GM19372 (cell line): ENCODE data around the gene COX19.

Experiments used
- ATAC-seq: cut with Tn5 transposase; IDR thresholded peaks from one replicate; pipeline ENCODE4 v1.9.1; 2021; ENCODE audit warnings: mild to moderate bottlenecking, low read depth, moderate library complexity; ENCODE audit not compliant: unreplicated experiment

Gene COX19

DNA sequence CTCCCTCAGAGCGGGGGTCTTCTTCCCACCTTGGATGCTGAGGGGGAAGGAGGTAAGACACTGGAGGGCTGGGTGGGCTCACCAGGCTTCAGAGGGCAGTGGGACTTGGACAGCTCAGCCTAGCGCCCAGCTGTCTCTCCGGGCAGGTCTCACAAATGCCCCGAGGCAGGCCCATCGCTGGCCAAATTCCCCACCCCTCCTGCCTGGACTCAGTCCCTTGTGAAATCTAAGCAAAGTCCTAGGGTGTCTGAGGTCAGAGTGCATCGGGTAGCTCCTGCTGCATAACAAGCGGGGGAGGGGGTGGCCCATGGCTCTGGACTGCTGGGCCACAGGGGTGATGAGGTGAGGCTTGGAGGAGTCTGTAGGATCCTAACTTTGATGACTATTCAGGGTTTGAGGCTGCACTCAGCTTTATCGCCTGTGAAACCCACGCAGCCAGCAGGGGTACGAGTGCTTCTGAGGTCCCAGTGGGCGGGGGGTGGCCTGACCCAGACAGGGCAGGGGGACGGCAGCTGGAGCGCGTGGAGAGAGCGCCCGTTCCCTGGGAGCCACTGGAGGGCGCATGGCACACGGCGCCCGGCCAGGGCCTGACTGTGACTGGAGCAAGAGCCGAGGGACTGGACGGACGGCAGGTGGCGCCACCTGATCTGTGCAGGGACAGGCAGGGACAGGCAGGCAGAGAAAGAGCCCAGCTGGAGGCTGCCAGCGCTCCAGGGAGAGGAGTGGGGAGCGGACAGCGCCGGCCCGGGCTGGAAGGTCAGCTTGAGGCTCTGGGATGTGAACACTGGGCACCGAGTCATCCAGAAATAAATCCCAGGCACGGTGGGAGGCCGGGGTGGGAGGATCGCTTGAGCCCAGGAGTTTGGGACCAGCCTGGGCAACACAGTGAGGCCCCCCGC is 17.6 kb upstream of the COX19 start:
- peak; percentile 89 for ATAC-seq

DNA sequence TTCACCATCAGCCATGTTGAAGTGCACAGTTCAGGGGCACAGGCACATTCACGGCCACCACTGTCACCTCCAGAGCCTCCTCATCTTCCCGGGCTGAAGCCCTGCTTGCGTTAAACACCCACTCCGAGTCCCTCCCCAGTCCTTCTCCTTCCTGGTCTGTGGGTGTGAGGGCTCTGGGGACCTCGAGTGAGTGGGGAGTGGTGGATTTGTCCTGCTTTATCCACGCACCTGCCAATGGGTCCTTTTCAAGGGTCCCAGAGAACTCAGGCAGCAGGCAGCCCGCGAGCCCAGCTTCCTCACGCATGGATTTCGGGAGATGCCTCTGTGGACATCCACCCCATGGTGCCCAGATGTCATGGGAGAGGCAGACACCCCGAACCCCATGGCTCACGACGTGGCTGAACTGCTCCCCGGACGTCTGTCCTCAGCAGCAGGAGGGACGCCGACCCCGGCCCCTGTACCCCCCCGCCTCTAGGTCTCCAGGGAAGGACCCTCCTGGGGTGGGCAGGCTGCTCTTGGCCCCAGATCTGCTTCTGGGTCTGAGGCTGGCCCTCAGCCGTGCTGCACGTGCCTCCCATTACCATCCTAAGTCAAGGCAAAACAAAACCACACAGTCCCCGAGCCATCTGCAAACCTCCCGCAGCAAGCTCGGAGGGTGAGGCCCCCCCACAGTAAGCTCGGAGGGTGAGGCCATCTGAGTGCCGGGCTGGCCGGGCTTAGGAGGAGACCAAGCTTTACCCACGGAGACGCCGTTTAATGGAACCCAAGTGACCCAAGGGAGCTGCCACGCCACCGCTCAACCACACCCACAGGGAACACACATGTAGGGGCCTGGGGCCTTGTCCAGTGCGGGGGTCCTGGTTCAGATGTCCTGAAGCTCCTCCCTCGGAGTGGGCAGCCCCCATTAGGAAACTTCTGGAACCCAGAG is 16.6 kb upstream of the COX19 start:
- ATAC-seq: no peak

DNA sequence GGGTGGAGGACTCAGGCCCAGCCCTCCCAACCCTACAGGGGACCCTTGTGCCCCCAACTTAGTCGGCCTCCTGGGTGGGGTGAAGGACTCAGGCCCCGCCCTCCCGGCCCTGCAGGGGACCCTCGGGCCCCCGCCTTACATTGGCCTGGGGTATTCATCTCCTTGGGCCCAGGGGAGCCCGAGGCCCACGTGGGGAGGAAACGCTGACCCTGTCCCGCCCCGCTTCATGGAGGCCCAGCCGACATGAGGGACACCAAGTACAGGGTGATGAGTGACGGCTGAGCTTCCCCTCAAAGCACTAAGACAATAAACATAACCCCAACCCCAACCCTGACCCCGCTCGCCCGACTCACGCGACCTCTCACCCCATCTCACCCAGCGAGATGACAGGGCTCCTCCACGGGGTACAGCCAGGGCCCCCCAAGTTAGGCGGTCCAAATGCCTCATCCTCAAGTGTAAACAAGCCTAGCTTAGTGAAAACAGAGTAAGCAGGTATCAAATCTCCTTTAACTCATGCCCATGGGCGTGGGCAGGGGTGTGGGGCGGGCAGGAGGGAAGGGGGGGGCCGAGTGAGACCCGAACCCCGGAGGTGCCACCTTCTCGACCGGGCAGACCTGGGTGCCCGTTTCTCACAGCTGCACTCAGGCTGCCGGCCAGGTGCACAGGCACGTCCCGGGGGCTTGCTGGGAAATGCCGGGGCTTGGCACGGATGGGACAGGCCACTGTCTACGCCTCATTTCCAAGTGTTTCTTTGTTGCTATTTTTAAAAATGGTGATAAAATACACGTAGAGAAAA is 15.8 kb upstream of the COX19 start:
- no peak for ATAC-seq

DNA sequence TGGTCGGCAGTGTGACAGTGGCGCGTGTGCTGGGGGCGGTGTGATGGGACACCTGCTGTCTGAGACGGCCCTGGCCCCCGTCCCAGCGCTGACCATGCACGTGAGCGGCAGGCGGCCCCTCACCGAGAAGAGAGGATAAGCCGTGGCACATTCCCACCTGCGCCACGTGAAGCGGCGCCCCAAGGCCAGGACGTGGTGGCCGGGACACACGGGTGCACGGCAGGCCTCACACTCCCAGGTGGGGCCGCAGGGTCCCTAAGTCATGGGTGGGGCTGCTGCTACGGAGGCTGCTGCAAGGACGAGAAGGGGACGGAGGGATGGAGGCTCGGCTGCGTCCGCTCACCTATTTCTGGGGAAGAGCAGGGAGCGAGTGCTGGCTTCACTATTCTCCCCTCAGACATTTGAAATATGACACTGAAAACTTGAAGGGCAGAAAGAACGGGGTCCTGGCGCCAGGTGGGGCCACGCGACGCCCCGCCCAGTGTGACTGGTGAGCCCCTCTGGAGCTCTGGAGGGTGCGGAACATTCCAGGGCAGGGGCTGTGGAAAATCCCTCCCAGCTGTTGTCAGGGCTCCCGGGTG is 15.1 kb upstream of the COX19 start:
- no peak for ATAC-seq

DNA sequence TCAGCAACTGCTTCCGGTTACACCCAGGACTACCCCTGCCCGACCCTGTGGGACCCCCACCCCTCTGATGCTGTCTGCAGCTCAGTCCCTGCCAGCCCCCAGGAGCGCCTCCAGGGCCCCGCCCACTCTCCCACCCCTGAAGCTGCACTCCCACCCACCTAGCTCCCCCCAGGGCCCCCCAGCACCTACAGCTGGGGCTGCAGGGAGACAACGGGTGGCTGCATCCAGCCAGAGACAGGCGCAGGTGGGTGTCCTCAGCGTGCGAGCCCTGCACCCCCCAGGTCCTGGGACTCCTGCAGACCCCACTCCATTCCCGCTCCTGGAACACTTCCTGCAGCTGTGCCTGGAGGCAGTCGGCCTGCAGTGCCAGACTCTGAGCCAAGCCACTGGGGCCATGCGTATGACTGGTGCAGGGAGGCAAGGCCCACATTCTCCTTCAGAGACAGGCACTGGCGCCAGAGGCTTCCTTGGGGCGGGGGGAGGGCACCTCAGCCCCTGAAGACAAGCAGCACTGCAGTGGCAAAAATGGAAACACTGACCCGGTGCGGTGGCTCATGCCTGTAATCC is 13.7 kb upstream of the COX19 start:
- no peak for ATAC-seq

DNA sequence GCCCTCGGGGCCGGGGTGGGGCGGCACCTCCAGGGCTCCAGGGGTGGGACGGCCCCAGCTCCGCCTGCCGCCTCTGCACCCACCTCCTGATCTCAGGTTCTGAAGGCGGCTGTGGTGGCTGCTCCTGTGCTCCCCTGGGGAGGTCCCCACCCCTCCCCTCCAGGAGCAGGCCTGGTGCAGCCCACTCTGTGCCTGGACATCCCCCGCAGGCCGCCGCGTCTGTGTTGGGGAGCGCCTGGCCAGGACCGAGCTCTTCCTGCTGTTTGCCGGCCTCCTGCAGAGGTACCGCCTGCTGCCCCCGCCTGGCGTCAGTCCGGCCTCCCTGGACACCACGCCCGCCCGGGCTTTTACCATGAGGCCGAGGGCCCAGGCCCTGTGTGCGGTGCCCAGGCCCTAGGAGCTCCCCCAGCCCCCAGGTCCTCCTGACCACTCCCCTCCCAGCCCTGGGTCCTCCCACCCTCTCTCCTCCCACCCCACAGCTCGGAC is 13.1 kb upstream of the COX19 start:
- no peak for ATAC-seq

DNA sequence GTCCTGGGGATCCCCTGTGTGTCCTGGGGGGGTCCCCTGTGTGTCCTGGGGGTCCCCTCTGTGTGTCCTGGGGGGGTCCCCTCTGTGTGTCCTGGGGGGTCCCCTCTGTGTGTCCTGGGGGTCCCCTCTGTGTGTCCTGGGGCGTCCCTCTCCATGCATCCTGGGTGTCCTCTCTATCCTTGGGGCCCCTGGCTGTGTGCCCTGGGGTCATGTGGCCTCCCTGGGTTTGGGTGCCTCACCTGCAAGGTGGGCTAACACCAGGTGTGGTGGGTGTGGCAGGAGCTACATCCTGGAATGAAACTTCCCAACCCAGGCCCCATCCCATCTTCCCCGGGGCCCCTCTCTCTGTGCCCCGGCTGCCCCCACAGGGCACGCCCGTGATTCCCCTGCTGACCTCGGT is 12.6 kb upstream of the COX19 start:
- no peak for ATAC-seq

DNA sequence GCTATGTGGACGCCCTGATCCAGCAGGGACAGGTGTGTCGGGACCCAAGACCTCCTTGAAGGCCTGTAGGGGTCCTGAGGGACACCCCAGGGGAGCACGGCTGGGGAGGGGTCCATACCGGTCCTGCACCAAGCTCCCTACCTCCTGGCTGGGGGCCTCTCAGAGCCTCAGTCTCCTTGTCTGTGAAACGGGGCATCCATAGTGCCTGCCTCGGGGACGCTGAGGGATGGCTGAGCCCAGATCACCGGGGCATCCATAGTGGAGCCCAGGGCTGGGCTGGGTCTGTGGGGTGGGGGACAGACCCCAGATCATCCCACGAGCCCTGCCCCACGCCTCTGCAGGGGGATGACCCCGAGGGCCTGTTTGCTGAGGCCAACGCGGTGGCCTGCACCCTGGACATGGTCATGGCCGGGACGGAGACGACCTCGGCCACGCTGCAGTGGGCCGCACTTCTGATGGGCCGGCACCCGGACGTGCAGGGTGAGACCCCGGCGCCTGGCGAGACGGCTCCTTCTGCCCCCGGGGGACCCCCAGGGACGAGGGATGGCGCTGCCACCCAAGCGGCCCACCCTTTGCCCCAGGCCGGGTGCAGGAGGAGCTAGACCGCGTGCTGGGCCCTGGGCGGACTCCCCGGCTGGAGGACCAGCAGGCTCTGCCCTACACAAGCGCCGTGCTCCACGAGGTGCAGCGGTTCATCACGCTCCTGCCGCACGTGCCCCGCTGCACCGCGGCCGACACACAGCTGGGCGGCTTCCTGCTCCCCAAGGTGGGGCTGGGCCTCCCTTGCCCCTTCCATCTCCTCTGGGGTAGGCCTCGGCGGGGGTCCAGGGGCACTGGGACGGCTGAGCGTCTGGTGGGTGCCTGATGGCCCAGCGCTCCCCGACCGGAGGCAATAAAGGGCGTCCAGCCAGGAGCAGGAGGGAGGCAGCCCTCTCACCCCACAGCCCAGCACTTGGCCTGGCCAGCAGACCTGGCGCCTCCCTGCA is 11.7 kb upstream of the COX19 start:
- ATAC-seq: no peak

DNA sequence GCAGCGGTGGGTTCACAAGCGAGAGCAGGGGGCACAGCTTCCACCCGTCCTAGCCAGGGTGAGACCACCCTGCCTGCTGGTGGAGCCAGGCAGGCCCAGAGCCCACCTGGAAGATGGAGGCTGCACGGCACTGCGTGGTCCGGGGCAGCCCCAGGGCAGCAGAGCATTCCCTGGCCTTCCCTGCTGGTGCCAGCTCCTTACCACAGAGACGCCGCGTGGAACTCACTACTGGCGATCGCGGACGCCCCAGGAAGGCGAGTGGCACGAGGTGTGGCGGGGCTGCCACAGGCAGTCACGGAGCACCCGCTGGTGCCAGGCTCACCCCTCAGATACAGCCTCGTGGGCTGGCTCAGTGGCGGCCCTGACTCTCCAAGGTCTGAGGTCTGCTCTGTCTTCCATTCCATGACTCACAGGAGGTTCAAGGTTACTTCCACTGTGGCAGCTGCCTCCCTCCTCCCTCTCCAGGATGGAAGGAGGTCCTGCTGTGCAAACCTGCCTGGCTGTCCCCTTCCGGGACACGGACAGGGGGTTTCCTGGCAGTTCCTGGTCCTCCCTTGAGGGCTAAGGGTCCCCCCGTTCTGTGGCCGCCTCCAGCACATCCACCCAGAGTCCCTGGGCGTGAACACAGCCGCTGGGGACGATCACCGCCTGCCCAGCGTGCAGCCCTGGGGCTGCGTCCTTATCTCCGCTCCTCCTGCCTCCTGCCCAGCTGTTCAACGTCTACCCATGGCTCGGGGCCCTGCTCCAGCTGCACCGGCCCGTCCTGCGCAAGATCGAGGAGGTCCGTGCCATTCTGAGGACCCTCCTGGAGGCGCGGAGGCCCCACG is 10.8 kb upstream of the COX19 start:
- no peak for ATAC-seq

DNA sequence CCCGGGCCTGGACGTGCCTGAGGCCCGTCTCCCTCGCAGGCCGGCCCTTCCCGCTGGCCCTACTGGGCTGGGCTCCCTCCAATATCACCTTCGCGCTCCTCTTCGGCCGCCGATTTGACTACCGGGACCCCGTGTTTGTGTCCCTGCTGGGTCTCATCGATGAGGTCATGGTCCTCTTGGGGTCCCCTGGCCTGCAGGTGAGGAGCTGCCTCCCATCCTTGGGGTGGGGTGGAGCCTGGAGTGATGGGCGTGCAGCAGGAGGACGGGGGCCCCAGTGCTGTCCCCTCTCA is 9.7 kb upstream of the COX19 start:
- no peak for ATAC-seq

DNA sequence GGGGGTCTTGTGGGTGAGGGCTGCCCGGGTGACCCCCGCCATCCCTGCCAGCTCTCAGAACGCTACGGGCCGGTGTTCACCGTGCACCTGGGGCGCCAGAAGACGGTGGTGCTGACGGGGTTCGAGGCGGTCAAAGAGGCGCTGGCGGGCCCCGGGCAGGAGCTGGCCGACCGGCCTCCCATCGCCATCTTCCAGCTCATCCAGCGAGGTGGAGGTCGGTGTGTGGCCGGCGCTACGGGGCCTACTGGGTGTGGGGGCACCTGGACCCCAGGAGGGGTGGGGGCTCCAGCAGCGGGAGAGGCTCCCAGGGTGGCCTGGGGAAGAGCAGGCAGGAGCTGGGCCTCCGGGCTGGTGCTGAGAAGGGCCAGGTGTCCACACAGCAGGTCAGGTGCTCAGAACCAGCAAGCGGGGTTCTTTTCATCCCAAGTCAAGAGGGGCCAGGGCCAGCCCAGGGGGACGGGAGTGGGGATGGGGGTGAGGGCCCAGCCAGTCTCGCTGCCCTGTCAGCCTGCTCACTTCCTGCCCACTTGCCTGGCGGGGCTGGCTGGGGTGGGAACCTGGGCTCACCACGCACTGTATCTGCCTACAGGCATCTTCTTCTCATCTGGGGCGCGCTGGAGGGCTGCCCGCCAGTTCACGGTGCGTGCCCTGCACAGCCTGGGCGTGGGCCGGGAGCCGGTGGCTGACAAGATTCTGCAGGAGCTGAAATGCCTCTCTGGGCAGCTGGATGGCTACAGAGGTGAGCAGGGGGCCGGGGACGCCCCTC is 9.2 kb upstream of the COX19 start:
- no peak for ATAC-seq

DNA sequence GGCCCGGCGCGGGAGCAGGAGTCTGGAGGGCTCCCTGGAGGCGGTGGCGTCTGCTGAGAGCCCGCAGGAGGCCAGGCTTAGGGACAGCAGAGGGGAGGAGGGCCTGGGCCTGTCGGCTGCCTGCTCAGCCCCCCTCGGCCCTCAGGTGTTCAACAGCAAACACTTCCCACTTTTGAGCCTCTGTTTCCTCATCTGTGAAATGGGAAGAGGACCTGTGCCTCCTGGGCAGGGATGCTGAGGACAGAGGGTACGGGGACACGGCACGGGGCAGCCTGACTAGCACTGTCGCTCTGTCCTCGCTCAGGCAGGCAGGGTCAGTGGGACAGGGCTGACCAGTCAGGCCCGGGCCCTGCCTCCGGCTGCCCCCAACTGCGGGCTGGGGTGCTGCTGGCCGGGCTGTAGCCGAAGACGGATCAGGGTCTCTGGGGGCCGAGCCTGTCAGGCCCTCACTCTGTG is 8.3 kb upstream of the COX19 start:
- ATAC-seq: no peak

DNA sequence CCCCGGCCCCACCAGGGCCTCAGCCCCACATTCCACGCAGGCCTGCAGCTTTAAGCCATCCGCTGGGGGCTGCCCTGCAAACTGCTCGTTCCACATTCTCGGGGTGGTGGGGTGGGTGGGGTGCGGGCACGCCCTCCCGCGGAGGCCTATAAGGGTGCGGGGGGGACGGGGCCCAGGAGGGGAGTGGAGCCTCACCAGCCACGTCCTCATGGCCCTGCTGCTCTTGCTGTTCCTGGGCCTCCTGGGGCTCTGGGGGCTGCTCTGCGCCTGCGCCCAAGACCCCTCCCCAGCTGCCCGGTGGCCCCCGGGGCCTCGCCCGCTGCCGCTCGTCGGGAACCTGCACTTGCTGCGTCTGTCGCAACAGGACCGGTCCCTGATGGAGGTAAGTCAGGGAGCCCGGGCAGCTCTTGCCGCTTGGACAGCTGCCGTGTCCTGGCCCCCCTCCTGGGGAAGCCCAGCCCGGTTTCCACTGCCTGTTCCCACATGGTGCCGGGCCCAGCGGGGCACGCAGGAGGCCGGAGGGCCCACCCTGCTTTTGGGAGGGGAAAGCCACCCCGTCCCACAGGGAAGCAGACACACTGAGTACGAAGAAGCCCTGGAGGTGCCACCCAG is 7.8 kb upstream of the COX19 start, which contains the start of gene CYP2W1:
CYP2W1 (plus strand) TSS at position 178 of the 612 bp plus-strand sequence; CDS start at position 209, 31 bp downstream.
- no peak for ATAC-seq

DNA sequence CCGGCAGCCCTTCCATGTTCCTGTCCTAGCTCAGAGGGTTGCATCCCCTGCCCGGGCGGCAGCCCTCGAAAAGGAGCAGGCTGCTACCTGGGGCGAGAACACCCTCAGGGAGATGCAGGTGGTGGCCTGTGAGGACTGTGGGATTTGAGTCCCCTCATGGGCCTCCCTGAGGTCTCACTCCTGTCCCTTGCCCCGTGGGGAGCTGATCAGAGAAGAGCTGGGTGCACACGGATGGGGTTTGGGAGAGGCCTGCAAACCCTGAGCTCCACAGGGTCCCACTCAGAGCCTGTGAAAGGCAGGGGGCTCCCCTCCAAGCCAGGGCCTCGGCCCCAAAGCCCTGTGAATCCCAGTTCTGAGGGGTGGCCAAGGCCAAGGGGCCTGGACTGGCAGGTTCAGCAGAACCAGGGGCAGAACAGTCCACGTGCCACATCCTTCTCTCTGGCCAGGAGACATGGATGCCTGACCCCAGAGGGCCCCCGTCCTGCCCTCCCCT is 7.2 kb upstream of the COX19 start:
- no peak for ATAC-seq

DNA sequence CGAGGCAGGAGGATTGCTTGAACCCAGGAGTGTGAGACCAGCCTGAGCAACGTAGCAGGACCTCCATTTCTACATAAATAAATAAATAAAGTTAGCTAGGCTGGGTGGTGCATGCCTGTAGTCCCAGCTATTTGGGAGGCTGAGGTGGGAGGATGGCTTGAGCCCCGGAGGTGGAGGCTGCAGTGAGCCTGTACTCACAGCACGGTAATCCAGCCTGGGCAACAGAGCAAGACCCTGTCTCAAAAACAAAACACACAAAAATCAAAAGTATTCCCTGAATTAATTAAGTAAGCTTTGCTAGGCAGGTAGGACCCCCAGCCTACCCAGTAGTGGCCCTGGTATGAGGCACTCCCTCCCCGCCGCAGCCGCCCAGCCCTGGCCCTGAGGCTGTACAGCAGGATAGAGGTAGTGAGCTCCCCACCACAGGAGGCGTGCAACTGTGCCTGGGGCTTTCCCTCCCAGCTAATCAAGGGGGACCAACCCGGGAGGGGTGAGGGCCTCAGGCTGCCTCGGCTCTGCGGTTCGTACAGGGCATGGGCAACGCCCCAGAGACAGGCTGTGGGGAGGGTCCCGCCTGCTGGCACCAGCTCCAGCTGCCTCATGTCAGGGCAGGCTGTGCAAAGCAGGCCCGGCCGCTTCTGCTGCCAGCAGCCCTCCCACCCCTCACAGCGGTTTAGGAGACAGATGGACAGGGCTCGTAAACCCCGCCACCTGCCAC is 6.6 kb upstream of the COX19 start:
- no peak for ATAC-seq
